ENCODE data around the gene NRXN3.

NRXN3 gene

GRCh38 chr14:79706382-79706781 is 1536.2 kb downstream of the NRXN3 start:
- DNase-seq (ENCODE audit: low spot score) (no peak), FAIRE-seq (no peak)

- FAIRE-seq (peak; percentile 17), DNase-seq (ENCODE audit: low spot score) (peak; percentile 23)
Measured at GRCh38 chr14:79708426-79709388, 1538.5 kb downstream of the NRXN3 start.

- DNase-seq (ENCODE audit: low spot score): no peak
- no peak for FAIRE-seq
Measured at GRCh38 chr14:79709573-79709972, 1539.4 kb downstream of the NRXN3 start.

- FAIRE-seq (no peak), DNase-seq (ENCODE audit: low spot score) (no peak)
Measured at GRCh38 chr14:79712302-79712950, 1542.3 kb downstream of the NRXN3 start.

GRCh38 chr14:79721399-79722084 is 1551.4 kb downstream of the NRXN3 start:
- DNase-seq (ENCODE audit: low spot score) (no peak), FAIRE-seq (no peak)

GRCh38 chr14:79724934-79725717 is 1555.0 kb downstream of the NRXN3 start:
- no peak for FAIRE-seq
- no peak for DNase-seq (ENCODE audit: low spot score)

GRCh38 chr14:79727900-79728299 is 1557.7 kb downstream of the NRXN3 start:
- DNase-seq (ENCODE audit: low spot score) (no peak), FAIRE-seq (no peak)

GRCh38 chr14:79728331-79728730 is 1558.2 kb downstream of the NRXN3 start:
- DNase-seq (ENCODE audit: low spot score): no peak
- FAIRE-seq: no peak

- no peak for DNase-seq (ENCODE audit: low spot score)
- no peak for FAIRE-seq
Measured at GRCh38 chr14:79729731-79730130, 1559.6 kb downstream of the NRXN3 start.

- DNase-seq (ENCODE audit: low spot score) (no peak), FAIRE-seq (no peak)
Measured at GRCh38 chr14:79730196-79730595, 1560.0 kb downstream of the NRXN3 start.

GRCh38 chr14:79730953-79731352 is 1560.8 kb downstream of the NRXN3 start:
- no peak for FAIRE-seq
- no peak for DNase-seq (ENCODE audit: low spot score)

GRCh38 chr14:79732911-79733655 is 1562.9 kb downstream of the NRXN3 start:
- FAIRE-seq: no peak
- DNase-seq (ENCODE audit: low spot score): no peak

- FAIRE-seq (no peak), DNase-seq (ENCODE audit: low spot score) (no peak)
Measured at GRCh38 chr14:79734151-79734550, 1564.0 kb downstream of the NRXN3 start.

GRCh38 chr14:79734656-79735055 is 1564.5 kb downstream of the NRXN3 start:
- DNase-seq (ENCODE audit: low spot score): no peak
- FAIRE-seq: no peak

GRCh38 chr14:79735121-79735520 is 1564.9 kb downstream of the NRXN3 start:
- DNase-seq (ENCODE audit: low spot score): no peak

GRCh38 chr14:79740066-79740601 is 1570.0 kb downstream of the NRXN3 start:
- DNase-seq (ENCODE audit: low spot score) (no peak), FAIRE-seq (no peak)

More at GRCh38 chr14:79735121-79735520, 1564.9 kb downstream of the NRXN3 start:
- no peak for FAIRE-seq

GRCh38 chr14:79742142-79742541 is 1572.0 kb downstream of the NRXN3 start:
- FAIRE-seq: no peak
- DNase-seq (ENCODE audit: low spot score): no peak

GRCh38 chr14:79745046-79745445 is 1574.9 kb downstream of the NRXN3 start:
- FAIRE-seq (no peak), DNase-seq (ENCODE audit: low spot score) (no peak)

GRCh38 chr14:79749065-79749464 is 1578.9 kb downstream of the NRXN3 start:
- FAIRE-seq: no peak
- DNase-seq (ENCODE audit: low spot score): no peak

GRCh38 chr14:79758985-79759384 is 1588.8 kb downstream of the NRXN3 start:
- DNase-seq (ENCODE audit: low spot score) (no peak), FAIRE-seq (no peak)

Data from urothelium cell line (cell line).